Natural killer cell (primary cell): ENCODE results near the gene ADGRB2. TPM values are rescaled to one million over a fixed set of nuclear protein-coding genes. Genes with fewer than 3 reads are reported as not detected.

Experiments used
- ATAC-seq, 3 donors: fragments of 150-1000 bp in 2 of 3; fragments of 200-7000 bp in 1 of 3; cut with Tn5 transposase; 1 replicate in 1 of 3; 2 replicates in 2 of 3; pipeline ENCODE4 v1.10.0; 2021; ENCODE audit warnings: mild to moderate bottlenecking in 2 of 3, moderate library complexity in 2 of 3
- DNase-seq, 2 donors: peaks; one replicate each; pipeline versions ENCODE4 v3.0.0 to v3.0.0-alpha.2; 2013 to 2021; ENCODE audit warnings: mixed read lengths in 1 of 2
- H3K27ac ChIP-seq: one replicate; pipeline ENCODE4 v1.5.1; 2013; ENCODE audit warnings: mild to moderate bottlenecking, low read length
- H3K27me3 ChIP-seq: one replicate; pipeline ENCODE4 v1.6.1; 2013; ENCODE audit warnings: low read length; ENCODE audit not compliant: control insufficient read depth, insufficient read depth
- H3K36me3 ChIP-seq: one replicate; pipeline ENCODE4 v1.6.1; 2013; ENCODE audit warnings: low read length; ENCODE audit not compliant: control insufficient read depth, insufficient read depth
- H3K4me1 ChIP-seq: one replicate; pipeline ENCODE4 v1.6.1; 2013; ENCODE audit warnings: low read length; ENCODE audit not compliant: control insufficient read depth, insufficient read depth
- H3K4me3 ChIP-seq: one replicate; pipeline ENCODE4 v1.5.1; 2013; ENCODE audit warnings: low read length
- H3K9me3 ChIP-seq: one replicate; pipeline ENCODE4 v1.6.1; 2013; ENCODE audit warnings: low read length; ENCODE audit not compliant: control insufficient read depth, insufficient read depth
- H3K27ac Mint-ChIP-seq, 2 donors: one replicate each; pipeline ENCODE4 v1.8.0; 2022; ENCODE audit warnings: mild to moderate bottlenecking in 2 of 2, mixed read lengths in 2 of 2, moderate library complexity in 1 of 2
- H3K27me3 Mint-ChIP-seq, 2 donors: one replicate each; pipeline ENCODE4 v1.8.0; 2022; ENCODE audit warnings: low read depth in 2 of 2, mixed read lengths in 2 of 2
- H3K36me3 Mint-ChIP-seq: one replicate; pipeline ENCODE4 v1.8.0; 2022; ENCODE audit warnings: mixed read lengths
- H3K4me1 Mint-ChIP-seq, 2 donors: one replicate each; pipeline ENCODE4 v1.8.0; 2022; ENCODE audit warnings: mixed read lengths in 2 of 2
- H3K4me3 Mint-ChIP-seq: one replicate; pipeline ENCODE4 v1.8.0; 2022; ENCODE audit warnings: mild to moderate bottlenecking, moderate library complexity, mixed read lengths
- H3K9me3 Mint-ChIP-seq, 2 donors: one replicate each; pipeline ENCODE4 v1.8.0; 2022; ENCODE audit warnings: mixed read lengths in 2 of 2
- WGBS: methylation state at CpG from one replicate; pipeline ENCODE4 v1.1.7; 2013; ENCODE audit warnings: missing lambda C conversion rate; ENCODE audit not compliant: insufficient coverage; 5-methylcytosine and 5-hydroxymethylcytosine counted together
- intact Hi-C: fragments of 100-400 bp; cut with micrococcal nuclease; formaldehyde crosslinking; loops from one replicate; pipeline ENCODE4 v1.14.2; 2022
- total RNA-seq, 4 donors: library from RNA; stranded (reverse); fragments of 120-200 nt in 1 of 4; gene quantifications; one replicate each; pipeline versions ENCODE4 v1.2.3 to v1.2.4, GENCODE V29; 2013 to 2022
- TF ChIP-seq, protein P1 (sequence below): fragments of 200-600 bp; IDR thresholded peaks from one replicate; pipeline ENCODE4 v1.8.0; 2022; ENCODE audit warnings: antibody characterized with exemption

ADGRB2 gene
- total RNA-seq, 3 donors from 2014 or later (not counting 1 experiment from before 2014, with no cell fraction given), result 7.6 to 19.9 (median 12.8) TPM

DNA sequence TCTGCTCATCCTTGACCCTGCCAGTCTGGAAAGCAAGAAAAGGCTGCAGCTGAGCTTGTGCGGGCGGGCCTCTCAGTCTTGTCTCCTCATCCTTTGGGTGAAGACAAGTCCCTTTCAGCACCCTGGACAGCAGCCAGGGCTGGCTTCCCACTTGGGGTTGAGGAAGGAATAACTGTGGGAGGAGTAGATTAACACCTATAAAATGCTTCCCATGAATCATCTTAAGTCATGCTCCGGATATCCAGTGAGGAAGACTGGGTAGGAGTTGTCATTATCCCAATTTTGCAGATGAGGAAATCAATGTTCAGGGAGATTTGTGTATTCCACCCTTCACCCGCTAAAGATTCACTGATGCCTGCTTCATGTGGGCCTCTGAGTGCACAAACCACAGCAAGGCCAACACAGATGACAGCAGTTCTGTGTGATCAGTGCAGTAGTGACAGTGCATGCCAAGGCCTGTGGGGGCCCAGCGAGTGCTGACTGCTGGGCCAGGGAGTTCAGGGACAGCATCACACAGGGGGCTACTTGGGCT lies 40.2 kb downstream of the ADGRB2 start:
- no peak overlapping the region for H3K27ac ChIP-seq
- Mint-ChIP-seq H3K4me3 (no peak overlapping the region), H3K27ac (no peak overlapping the region), H3K9me3 (no peaks in the 10 kb centered on the region), H3K27me3 (peaks cover 10 to 15% of the 10 kb centered on the region in 2 donors), H3K4me1 (peaks cover 0 to 2% of the 10 kb centered on the region in 2 donors), H3K36me3 (no peaks in the 10 kb centered on the region)
- TF ChIP-seq, protein P1, sequence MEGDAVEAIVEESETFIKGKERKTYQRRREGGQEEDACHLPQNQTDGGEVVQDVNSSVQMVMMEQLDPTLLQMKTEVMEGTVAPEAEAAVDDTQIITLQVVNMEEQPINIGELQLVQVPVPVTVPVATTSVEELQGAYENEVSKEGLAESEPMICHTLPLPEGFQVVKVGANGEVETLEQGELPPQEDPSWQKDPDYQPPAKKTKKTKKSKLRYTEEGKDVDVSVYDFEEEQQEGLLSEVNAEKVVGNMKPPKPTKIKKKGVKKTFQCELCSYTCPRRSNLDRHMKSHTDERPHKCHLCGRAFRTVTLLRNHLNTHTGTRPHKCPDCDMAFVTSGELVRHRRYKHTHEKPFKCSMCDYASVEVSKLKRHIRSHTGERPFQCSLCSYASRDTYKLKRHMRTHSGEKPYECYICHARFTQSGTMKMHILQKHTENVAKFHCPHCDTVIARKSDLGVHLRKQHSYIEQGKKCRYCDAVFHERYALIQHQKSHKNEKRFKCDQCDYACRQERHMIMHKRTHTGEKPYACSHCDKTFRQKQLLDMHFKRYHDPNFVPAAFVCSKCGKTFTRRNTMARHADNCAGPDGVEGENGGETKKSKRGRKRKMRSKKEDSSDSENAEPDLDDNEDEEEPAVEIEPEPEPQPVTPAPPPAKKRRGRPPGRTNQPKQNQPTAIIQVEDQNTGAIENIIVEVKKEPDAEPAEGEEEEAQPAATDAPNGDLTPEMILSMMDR, result no peak
- ATAC-seq (peak in 1 of 3 donors; percentile 37), DNase-seq (peak in 1 of 2 donors; percentile 63)
- no peaks in the 10 kb centered on the region for H3K9me3 ChIP-seq
- H3K4me3 ChIP-seq, result no peak overlapping the region
- intact Hi-C loops, result no loop called here
- WGBS, result 49% methylated on average over 5 of the region's 5 CpGs
- peaks cover 3% of the 10 kb centered on the region for H3K4me1 ChIP-seq
- H3K27me3 ChIP-seq, result no peaks in the 10 kb centered on the region
- no peaks in the 10 kb centered on the region for H3K36me3 ChIP-seq

GRCh38 chr1:31718327-31718897 lies 45.7 kb downstream of the ADGRB2 start:
- no peak overlapping the region for H3K4me3 ChIP-seq
- H3K4me3 Mint-ChIP-seq, result no peak overlapping the region
- peaks cover 46 to 51% of the 10 kb centered on the region in 2 donors for H3K27me3 Mint-ChIP-seq
- no peaks in the 10 kb centered on the region for H3K36me3 ChIP-seq
- ATAC-seq (no peak), DNase-seq (no peak)
- 78% methylated on average over 4 of the region's 4 CpGs for WGBS
- H3K27ac Mint-ChIP-seq, result no peak overlapping the region
- peaks cover 15 to 20% of the 10 kb centered on the region in 2 donors for H3K4me1 Mint-ChIP-seq
- peaks cover 11% of the 10 kb centered on the region for H3K27me3 ChIP-seq
- intact Hi-C loops, result no loop called here
- TF ChIP-seq, protein P1, result no peak
- no peak overlapping the region for H3K27ac ChIP-seq
- H3K9me3 Mint-ChIP-seq, result no peaks in the 10 kb centered on the region
- H3K4me1 ChIP-seq, result peaks cover 20% of the 10 kb centered on the region
- no peaks in the 10 kb centered on the region for H3K36me3 Mint-ChIP-seq
- no peaks in the 10 kb centered on the region for H3K9me3 ChIP-seq

- Histone ChIP-seq H3K36me3 (no peaks in the 10 kb centered on the region), H3K27ac (no peak overlapping the region), H3K27me3 (peaks cover 11% of the 10 kb centered on the region), H3K9me3 (no peaks in the 10 kb centered on the region), H3K4me3 (no peak overlapping the region), H3K4me1 (peaks cover 20% of the 10 kb centered on the region)
- ATAC-seq, result no peak
- WGBS, result 55% methylated on average over 6 of the region's 6 CpGs
- DNase-seq, result no peak
- Mint-ChIP-seq H3K27ac (no peak overlapping the region), H3K4me3 (no peak overlapping the region), H3K36me3 (no peaks in the 10 kb centered on the region), H3K4me1 (peaks cover 15 to 20% of the 10 kb centered on the region in 2 donors), H3K27me3 (peaks cover 51 to 55% of the 10 kb centered on the region in 2 donors), H3K9me3 (no peaks in the 10 kb centered on the region)
- intact Hi-C loops, result no loop called here
- TF ChIP-seq, protein P1, result no peak
Observed at GRCh38 chr1:31717341-31717740, 46.8 kb downstream of the ADGRB2 start.
